AG04450 (cell line): ENCODE data around the gene C1orf159. TPM values are rescaled to one million over a fixed set of nuclear protein-coding genes. Genes with fewer than 3 reads are reported as not detected.

Source experiments
- CTCF ChIA-PET: fragments of 300-600, 350-600 bp; formaldehyde crosslinking; extraction: SDS; loops from one replicate; lab custom pipeline; 2022; ENCODE audit warnings: antibody characterized with exemption, inconsistent platforms; lab: Charles Lee
- POLR2A ChIA-PET: fragments of 350-600 bp; formaldehyde crosslinking; extraction: SDS; loops from one replicate; lab custom pipeline; 2021; ENCODE audit warnings: antibody characterized with exemption, inconsistent platforms; lab: Yijun Ruan, JAX
- DNase-seq: peaks from one replicate; pipeline ENCODE4 v3.0.0-alpha.2; 2011; ENCODE audit warnings: low read depth, low spot score
- H3K27ac ChIP-seq: one replicate; pipeline ENCODE4 v1.5.1; 2012; ENCODE audit warnings: low read depth, low read length, control low read depth
- H3K27me3 ChIP-seq: one replicate; pipeline ENCODE4 v1.6.0; 2012; ENCODE audit warnings: low read length; ENCODE audit not compliant: control insufficient read depth, insufficient read depth
- H3K4me3 ChIP-seq: 2 replicates; pipeline ENCODE4 v1.5.1; 2011; ENCODE audit warnings: mild to moderate bottlenecking, low read depth, low read length, control low read depth
- H3K9me3 ChIP-seq: 2 replicates; pipeline ENCODE4 v1.5.1; 2012; ENCODE audit warnings: low read length; ENCODE audit not compliant: control insufficient read depth, insufficient read depth
- polyA plus RNA-seq: library from polyadenylated mRNA; depleted of rRNA; stranded (reverse); fragments of >200 nt; gene quantifications from 2 replicates; pipeline ENCODE4 v1.2.3, GENCODE V29; 2011
- TF ChIP-seq, protein P1 (sequence below): IDR thresholded peaks from 2 replicates; pipeline ENCODE4 v1.5.1; 2011; ENCODE audit warnings: low read depth, low read length, control low read depth, inconsistent platforms

C1orf159 gene
- polyA plus RNA-seq, 1 experiment, result 2.3 TPM

DNA sequence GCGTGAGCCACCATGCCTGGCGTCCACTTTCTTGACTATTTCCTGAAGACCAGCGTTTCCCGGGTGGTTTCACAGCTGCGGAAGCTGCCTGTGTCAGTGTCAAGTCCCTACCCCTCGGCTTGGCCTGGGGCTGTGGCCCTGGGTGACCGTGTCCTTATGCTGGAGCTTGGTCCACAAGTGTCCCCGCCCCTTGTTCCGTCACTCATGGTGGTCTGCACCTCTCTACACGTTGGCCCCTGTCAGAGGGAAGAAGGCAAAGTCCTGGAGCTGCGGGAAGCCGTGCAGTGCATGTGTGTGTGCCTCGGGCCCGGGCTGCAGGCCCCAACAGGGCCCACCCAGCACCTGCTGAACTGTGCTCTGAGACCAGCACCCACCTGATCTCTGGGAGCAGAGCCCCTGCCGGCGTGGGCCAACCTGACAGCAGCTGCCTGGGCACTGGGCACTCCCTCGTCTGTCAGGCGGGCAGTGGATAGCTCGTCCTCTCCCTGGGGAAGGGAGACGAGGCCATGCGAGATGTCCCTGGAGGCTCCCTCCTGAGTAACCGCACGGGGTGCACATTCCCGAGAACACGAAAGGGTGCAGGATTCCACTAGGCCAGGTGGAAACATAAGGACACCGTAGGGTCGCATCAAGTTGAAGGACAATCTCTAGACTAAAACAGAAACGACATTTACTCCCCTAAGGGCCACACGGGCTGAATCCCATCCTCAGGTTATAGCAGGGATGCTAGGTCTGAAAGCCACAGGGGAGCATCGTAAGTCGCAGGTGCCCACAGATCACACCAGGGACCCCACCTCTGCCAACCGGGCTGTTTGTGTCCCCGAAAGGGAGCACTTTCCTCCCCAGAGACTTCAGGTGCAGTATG lies 2.4 kb upstream of the C1orf159 start:
- Histone ChIP-seq H3K27me3 (peaks cover 16% of the 10 kb centered on the region), H3K9me3 (peaks cover 9% of the 10 kb centered on the region), H3K27ac (no peak overlapping the region), H3K4me3 (no peak overlapping the region)
- TF ChIP-seq, protein P1, sequence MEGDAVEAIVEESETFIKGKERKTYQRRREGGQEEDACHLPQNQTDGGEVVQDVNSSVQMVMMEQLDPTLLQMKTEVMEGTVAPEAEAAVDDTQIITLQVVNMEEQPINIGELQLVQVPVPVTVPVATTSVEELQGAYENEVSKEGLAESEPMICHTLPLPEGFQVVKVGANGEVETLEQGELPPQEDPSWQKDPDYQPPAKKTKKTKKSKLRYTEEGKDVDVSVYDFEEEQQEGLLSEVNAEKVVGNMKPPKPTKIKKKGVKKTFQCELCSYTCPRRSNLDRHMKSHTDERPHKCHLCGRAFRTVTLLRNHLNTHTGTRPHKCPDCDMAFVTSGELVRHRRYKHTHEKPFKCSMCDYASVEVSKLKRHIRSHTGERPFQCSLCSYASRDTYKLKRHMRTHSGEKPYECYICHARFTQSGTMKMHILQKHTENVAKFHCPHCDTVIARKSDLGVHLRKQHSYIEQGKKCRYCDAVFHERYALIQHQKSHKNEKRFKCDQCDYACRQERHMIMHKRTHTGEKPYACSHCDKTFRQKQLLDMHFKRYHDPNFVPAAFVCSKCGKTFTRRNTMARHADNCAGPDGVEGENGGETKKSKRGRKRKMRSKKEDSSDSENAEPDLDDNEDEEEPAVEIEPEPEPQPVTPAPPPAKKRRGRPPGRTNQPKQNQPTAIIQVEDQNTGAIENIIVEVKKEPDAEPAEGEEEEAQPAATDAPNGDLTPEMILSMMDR, result no peak
- no peak for DNase-seq
- ChIA-PET POLR2A (no interaction called here), CTCF (no interaction called here)

DNA sequence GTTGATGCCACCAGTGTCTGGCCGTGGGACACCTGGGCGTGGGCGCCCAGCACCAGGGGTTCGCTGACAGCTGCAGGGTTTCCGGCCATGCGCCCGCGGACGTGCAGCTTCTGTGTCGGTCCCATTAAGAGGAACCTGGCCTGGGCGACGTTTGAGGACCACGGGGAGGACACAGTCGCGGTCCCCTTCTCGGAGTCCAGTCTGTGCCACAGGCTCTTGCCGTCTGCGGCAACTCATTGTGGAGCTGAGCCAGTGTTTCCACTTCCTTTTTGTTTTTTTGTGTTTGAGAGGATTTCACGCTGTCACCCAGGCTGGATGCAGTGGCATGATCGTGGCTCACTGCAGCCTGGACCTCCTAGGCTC lies 1.6 kb upstream of the C1orf159 start:
- DNase-seq, result no peak
- Histone ChIP-seq H3K9me3 (peaks cover 17% of the 10 kb centered on the region), H3K27ac (no peak overlapping the region), H3K27me3 (peaks cover 16% of the 10 kb centered on the region), H3K4me3 (no peak overlapping the region)
- TF ChIP-seq, protein P1, result no peak
- CTCF ChIA-PET, result interaction anchor here (1.3 kb wide), 1 partner anchor 133 kb away, joined by 3 read pairs; no protein-coding TSS in a partner anchor
- POLR2A ChIA-PET, result no interaction called here

DNA sequence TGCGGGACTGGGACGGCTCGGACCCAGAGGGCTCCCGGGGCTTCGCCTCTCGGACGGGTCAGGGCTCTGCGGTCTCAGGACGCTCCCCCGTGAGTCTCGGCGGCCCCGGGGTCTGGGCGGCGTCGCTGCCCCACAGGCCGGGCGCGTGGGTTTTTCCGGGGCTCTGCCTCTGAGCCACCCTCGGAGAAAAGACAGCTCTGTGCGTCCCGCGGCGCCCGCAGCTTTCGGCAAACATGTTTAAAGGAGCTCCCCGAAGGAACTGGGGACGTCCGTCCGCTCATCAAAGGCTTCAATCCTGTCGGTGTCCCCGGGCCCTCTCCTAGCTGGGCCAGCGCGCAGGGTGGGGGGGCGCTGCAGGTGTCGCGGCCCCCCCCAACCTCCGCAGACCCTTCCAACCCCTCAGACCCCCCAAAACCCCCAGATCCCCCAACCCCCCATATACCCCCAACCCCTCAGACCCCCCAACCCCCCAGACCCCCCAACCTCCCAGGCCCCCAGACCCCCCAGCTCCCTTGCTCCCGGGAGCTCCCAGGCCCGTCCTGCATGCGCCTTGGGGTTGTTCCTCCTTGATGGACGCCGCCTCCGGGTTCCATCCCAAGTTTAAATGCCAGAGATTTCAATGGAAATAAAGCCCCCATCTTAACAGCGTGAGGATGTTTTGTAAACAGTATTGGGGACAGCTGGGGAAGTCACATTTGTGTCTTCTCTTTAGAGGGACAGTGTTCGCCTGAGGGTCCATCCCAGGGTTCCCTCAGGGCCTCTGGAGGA lies 996 bp upstream of the C1orf159 start:
- Histone ChIP-seq H3K9me3 (peaks cover 20% of the 10 kb centered on the region), H3K4me3 (peak overlapping the region; percentile 60), H3K27me3 (peaks cover 16% of the 10 kb centered on the region), H3K27ac (no peak overlapping the region)
- CTCF ChIA-PET, result interaction anchor here (0.7 to 1.3 kb wide), 2 partner anchors 13 to 132 kb away, joined by 3 read pairs; no protein-coding TSS in a partner anchor
- POLR2A ChIA-PET, result no interaction called here
- TF ChIP-seq, protein P1, result no peak
- no peak for DNase-seq

DNA sequence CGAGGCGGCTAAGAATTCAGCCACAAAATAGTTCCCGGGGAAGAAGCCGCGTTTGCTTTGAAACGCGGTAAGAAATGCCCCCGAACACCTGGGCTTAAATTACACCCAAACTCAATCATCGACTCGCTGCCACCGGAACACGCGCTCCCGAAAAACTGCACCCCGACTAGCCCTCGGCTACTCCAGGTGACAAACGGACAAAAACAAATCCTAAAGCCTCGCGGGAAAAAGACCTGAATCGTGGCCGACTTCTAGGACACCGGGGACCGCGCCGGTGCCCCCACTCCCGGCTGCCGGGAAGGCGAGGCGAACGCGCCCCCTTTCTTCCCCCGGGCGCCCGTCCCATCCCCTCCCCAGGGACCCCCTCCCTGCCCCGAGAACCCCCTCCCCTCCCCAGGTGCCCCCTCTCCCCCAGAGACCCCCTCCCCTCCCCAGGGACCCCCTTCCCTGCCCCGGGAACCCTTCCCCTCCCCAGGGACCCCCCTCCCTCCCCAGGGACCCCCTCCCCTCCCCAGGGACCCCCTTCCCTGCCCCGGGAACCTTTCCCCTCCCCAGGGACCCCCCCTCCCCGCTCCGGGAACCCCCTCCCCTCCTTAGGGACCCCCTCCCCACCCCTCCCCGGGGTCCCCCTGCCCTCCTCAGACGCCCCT lies 628 bp downstream of the C1orf159 start:
- peaks cover 23% of the 10 kb centered on the region for H3K9me3 ChIP-seq
- DNase-seq, result no peak
- CTCF ChIA-PET, result no interaction called here
- POLR2A ChIA-PET, result interaction anchor here (1.0 kb wide), 1 partner anchor 36 kb away, joined by 3 read pairs; no protein-coding TSS in a partner anchor
- no peak overlapping the region for H3K27ac ChIP-seq
- peaks cover 16% of the 10 kb centered on the region for H3K27me3 ChIP-seq
- TF ChIP-seq, protein P1, result no peak
- peak overlapping the region; percentile 71 for H3K4me3 ChIP-seq
